Loucy (cell line): ENCODE data around the gene ACACB.

Experiments
- H2AFZ ChIP-seq: fragments of 200-600 bp; sonication (generic); 2 replicates; pipeline ENCODE4 v1.6.0; 2016; ENCODE audit warnings: antibody characterized with exemption, mild to moderate bottlenecking, low read length, moderate library complexity
- H3F3A ChIP-seq: fragments of 200-600 bp; 2 replicates; pipeline ENCODE4 v1.6.0; 2016; ENCODE audit warnings: antibody characterized with exemption, low read depth, mild to moderate bottlenecking
- H3K27me3 ChIP-seq: fragments of 200-600 bp; sonication (generic); 2 replicates; pipeline ENCODE4 v1.6.1; 2014; ENCODE audit warnings: low read length, mild to moderate bottlenecking; ENCODE audit not compliant: insufficient read depth, poor library complexity, severe bottlenecking
- H3K36me3 ChIP-seq: fragments of 200-600 bp; sonication (generic); 2 replicates; pipeline ENCODE4 v1.6.1; 2016; ENCODE audit warnings: low read length; ENCODE audit not compliant: insufficient read depth
- H3K4me1 ChIP-seq: fragments of 200-600 bp; sonication (generic); 2 replicates; pipeline ENCODE4 v1.5.1; 2014; ENCODE audit warnings: low read length, mild to moderate bottlenecking; ENCODE audit not compliant: insufficient read depth, poor library complexity, severe bottlenecking
- H3K4me2 ChIP-seq: fragments of 200-600 bp; sonication (generic); 2 replicates; pipeline ENCODE4 v1.6.0; 2014; ENCODE audit warnings: antibody characterized with exemption, low read length, low read depth, mild to moderate bottlenecking; ENCODE audit not compliant: poor library complexity, severe bottlenecking
- H3K4me3 ChIP-seq: fragments of 200-600 bp; sonication (generic); 2 replicates; pipeline ENCODE4 v1.5.1; 2014; ENCODE audit warnings: low read length, mild to moderate bottlenecking, mixed read lengths; ENCODE audit not compliant: poor library complexity, severe bottlenecking
- H3K79me2 ChIP-seq: fragments of 200-600 bp; sonication (generic); 2 replicates; pipeline ENCODE4 v1.6.1; 2014; ENCODE audit warnings: low read length; ENCODE audit not compliant: insufficient read depth
- H3K9ac ChIP-seq: fragments of 200-600 bp; sonication (generic); 2 replicates; pipeline ENCODE4 v1.6.0; 2014; ENCODE audit warnings: mild to moderate bottlenecking, low read depth, low read length, moderate library complexity; ENCODE audit not compliant: poor library complexity, severe bottlenecking
- H3K9me2 ChIP-seq: fragments of 200-600 bp; sonication (generic); replicated peaks from 2 replicates; pipeline ENCODE4 v1.6.1; 2016; ENCODE audit warnings: low read depth, low read length, mixed read lengths
- H3K9me3 ChIP-seq: fragments of 200-600 bp; sonication (generic); 2 replicates; pipeline ENCODE4 v1.6.1; 2014; ENCODE audit warnings: mild to moderate bottlenecking, antibody characterized with exemption, low read length, low read depth; ENCODE audit not compliant: insufficient read depth
- H4K20me1 ChIP-seq: fragments of 200-600 bp; sonication (generic); 2 replicates; pipeline ENCODE4 v1.6.0; 2014; ENCODE audit warnings: antibody characterized with exemption, low read length, mild to moderate bottlenecking; ENCODE audit not compliant: insufficient read depth, poor library complexity, severe bottlenecking
- EZH2phosphoT487 ChIP-seq: fragments of 200-600 bp; IDR thresholded peaks from 2 replicates; pipeline ENCODE4 v1.6.1; 2018; ENCODE audit warnings: antibody characterized with exemption, mild to moderate bottlenecking, moderate library complexity, borderline replicate concordance
- TF ChIP-seq, protein P1 (sequence below): fragments of 200-600 bp; sonication (generic); conservative IDR thresholded peaks from 2 replicates; pipeline ENCODE4 v1.5.1; 2014; ENCODE audit warnings: mild to moderate bottlenecking, antibody characterized with exemption, low read length

Gene ACACB

GRCh38 chr12:109092497-109093021, 23.8 kb upstream of the ACACB start:
- Histone ChIP-seq H3K79me2 (peaks cover 40% of the 10 kb centered on the region), H3K9ac (peak overlapping the region; percentile 83), H3F3A (no peaks in the 10 kb centered on the region), H3K4me1 (peaks cover 32% of the 10 kb centered on the region), H3K4me3 (peak overlapping the region; percentile 85), H3K9me2 (no peaks in the 10 kb centered on the region), H3K36me3 (peaks cover 13% of the 10 kb centered on the region; the same call in 1 of the 2 replicates), H3K27me3 (no peaks in the 10 kb centered on the region), H4K20me1 (peaks cover 8% of the 10 kb centered on the region), H3K4me2 (peak overlapping the region; percentile 94), H2AFZ (peak overlapping the region; percentile 89), H3K9me3 (no peaks in the 10 kb centered on the region)
- TF ChIP-seq, protein P1, sequence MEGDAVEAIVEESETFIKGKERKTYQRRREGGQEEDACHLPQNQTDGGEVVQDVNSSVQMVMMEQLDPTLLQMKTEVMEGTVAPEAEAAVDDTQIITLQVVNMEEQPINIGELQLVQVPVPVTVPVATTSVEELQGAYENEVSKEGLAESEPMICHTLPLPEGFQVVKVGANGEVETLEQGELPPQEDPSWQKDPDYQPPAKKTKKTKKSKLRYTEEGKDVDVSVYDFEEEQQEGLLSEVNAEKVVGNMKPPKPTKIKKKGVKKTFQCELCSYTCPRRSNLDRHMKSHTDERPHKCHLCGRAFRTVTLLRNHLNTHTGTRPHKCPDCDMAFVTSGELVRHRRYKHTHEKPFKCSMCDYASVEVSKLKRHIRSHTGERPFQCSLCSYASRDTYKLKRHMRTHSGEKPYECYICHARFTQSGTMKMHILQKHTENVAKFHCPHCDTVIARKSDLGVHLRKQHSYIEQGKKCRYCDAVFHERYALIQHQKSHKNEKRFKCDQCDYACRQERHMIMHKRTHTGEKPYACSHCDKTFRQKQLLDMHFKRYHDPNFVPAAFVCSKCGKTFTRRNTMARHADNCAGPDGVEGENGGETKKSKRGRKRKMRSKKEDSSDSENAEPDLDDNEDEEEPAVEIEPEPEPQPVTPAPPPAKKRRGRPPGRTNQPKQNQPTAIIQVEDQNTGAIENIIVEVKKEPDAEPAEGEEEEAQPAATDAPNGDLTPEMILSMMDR: no peak
- TF ChIP-seq EZH2phosphoT487: no peak

DNA sequence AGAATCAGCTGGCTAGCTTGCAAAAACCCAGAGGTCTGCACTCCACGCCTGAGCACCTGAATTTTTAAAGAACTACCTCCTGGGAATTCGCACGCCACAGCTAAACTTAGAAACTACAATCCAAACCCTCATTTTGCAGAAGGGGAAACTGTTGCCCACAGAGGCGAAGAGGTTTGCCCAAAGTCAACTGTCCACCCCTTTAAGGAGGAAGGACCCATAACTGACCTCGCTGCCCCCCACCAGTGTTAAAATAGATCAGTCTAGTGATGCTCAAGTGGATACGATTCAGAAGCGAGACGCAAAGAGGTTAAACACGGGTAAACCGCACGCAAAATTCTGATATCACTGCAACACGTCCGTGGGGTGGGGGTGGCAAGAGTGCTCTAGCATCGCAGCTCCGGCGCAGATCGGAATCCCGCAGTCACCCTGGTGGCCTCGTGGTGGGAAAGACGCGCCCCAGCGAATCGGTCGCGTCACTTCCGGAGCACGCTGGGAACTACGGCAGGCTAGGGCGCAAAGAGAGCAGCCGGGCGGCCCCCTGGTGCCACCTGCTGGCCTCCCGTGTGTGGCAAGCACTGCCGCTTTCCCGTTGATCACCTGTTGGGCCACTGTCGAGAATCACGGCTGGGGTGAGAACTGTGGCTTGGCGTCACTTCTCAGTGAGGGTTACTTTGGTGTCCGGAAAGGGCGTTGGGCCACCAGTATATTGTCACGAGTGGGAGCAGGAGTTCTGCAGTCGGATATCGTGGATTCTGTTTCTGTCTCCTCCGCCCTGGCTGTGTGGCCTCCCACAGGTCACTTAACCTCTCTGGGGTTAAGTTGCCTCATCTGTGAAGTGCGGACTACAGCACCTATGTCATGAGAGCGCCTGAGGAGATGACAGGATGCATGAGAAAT, 23.1 kb upstream of the ACACB start, which contains the start of gene ALKBH2:
ALKBH2 (minus strand) TSS at position 451 of the 897 bp plus-strand sequence. CDS start 686 bp downstream, outside the sequence.
- H3K9me2 ChIP-seq: no peaks in the 10 kb centered on the region
- H3K4me3 ChIP-seq: peak within 1 kb of the TSS; percentile 85
- peak within 1 kb of the TSS; percentile 89 for H2AFZ ChIP-seq
- H3K27me3 ChIP-seq: no peaks in the 10 kb centered on the region
- no peaks in the 10 kb centered on the region for H3F3A ChIP-seq
- no peaks in the 10 kb centered on the region for H3K9me3 ChIP-seq
- peaks cover 42% of the 10 kb centered on the region for H3K79me2 ChIP-seq
- peaks cover 9% of the 10 kb centered on the region for H4K20me1 ChIP-seq
- peaks cover 32% of the 10 kb centered on the region for H3K4me1 ChIP-seq
- no peak for TF ChIP-seq EZH2phosphoT487
- TF ChIP-seq, protein P1: peak; percentile 79
- peak within 1 kb of the TSS; percentile 94 for H3K4me2 ChIP-seq
- H3K9ac ChIP-seq: peak within 1 kb of the TSS; percentile 83
- peaks cover 7% of the 10 kb centered on the region; the same call in 1 of the 2 replicates for H3K36me3 ChIP-seq

DNA sequence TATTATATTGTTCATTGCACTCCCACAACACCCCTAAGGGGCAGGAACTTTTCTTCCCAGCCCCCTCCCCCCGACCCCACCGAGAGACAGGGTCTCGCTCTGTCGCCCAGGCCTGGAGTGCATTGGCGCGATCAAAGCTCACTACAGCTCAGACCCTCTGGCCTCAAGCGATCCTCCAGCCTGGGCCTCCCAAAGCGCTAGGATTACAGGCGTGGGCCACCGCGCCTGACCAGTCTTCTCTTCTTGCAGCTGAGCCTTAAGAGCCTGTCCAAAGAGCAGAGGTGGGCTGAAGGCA, 19.3 kb upstream of the ACACB start:
- Histone ChIP-seq H3K4me3 (peak overlapping the region; percentile 77), H3K27me3 (no peaks in the 10 kb centered on the region), H4K20me1 (peaks cover 30% of the 10 kb centered on the region), H3K4me1 (peaks cover 33% of the 10 kb centered on the region), H3K9me3 (no peaks in the 10 kb centered on the region), H2AFZ (peak overlapping the region; percentile 88), H3K79me2 (peaks cover 53% of the 10 kb centered on the region), H3F3A (no peaks in the 10 kb centered on the region), H3K36me3 (peaks cover 14% of the 10 kb centered on the region; the same call in 1 of the 2 replicates), H3K9ac (peak overlapping the region; percentile 77), H3K9me2 (no peaks in the 10 kb centered on the region), H3K4me2 (peak overlapping the region; percentile 69)
- no peak for TF ChIP-seq EZH2phosphoT487
- TF ChIP-seq, protein P1: no peak
